NT2/D1 (cell line): ENCODE data around the gene GAGE12G.
"Not testable (repeated sequence)": the region's sequence is repeated elsewhere in the genome, so short reads cannot be mapped to it uniquely, and the experiment has no call there.

Experiments
- SUZ12 ChIP-seq: IDR thresholded peaks from 2 replicates; pipeline ENCODE4 v1.6.1; 2011; ENCODE audit not compliant: insufficient read length, insufficient read depth; ENCODE audit errors: extremely low read depth
- YY1 ChIP-seq: IDR thresholded peaks from 2 replicates; pipeline ENCODE4 v1.6.1; 2011; ENCODE audit not compliant: insufficient read length, insufficient read depth

DNA sequence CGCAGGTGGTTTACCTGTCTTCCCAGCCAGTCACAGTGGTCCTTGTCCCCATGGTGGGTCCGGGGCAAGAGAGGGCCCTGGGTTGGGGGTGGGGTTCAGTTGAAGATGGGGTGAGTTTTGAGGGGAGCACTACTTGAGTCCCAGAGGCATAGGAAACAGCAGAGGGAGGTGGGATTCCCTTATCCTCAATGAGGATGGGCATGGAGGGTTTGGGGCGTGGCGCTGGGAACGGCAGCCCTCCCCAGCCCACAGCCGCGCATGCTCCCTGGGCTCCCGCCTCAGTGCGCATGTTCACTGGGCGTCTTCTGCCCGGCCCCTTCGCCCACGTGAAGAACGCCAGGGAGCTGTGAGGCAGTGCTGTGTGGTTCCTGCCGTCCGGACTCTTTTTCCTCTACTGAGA, 19.0 kb downstream of the GAGE12G start, which contains the start of gene GAGE2A:
- not testable (repeated sequence) for TF ChIP-seq SUZ12, YY1
